IPS DF 6.9 (cell line): Measurements from ENCODE around the gene NUAK1.

Source experiments
- DNase-seq: peaks from one replicate; pipeline ENCODE4 v3.0.0-alpha.2; 2013; ENCODE audit warnings: low read depth, low spot score
- H3K27ac ChIP-seq: one replicate; pipeline ENCODE4 v1.5.1; 2013; ENCODE audit warnings: low read length, control low read depth
- H3K27me3 ChIP-seq: 2 replicates; pipeline ENCODE4 v1.6.1; 2013; ENCODE audit warnings: mild to moderate bottlenecking, low read length; ENCODE audit not compliant: control insufficient read depth, insufficient read depth
- H3K36me3 ChIP-seq: 2 replicates; pipeline ENCODE4 v1.6.1; 2013; ENCODE audit warnings: low read length; ENCODE audit not compliant: control insufficient read depth, insufficient read depth
- H3K4me1 ChIP-seq: 2 replicates; pipeline ENCODE4 v1.6.1; 2013; ENCODE audit warnings: low read length; ENCODE audit not compliant: control insufficient read depth, insufficient read depth
- H3K4me3 ChIP-seq: 2 replicates; pipeline ENCODE4 v1.5.1; 2013; ENCODE audit warnings: mild to moderate bottlenecking, low read length
- H3K9me3 ChIP-seq: 2 replicates; pipeline ENCODE4 v1.6.1; 2013; ENCODE audit warnings: low read length, inconsistent platforms; ENCODE audit not compliant: control insufficient read depth, insufficient read depth
- WGBS: extraction: QIAGEN DNeasy Blood & Tissue Kit; methylation state at CpG from one replicate; pipeline ENCODE4 v1.1.7; 2013; ENCODE audit warnings: mixed read lengths, missing lambda C conversion rate; ENCODE audit not compliant: insufficient read length, insufficient coverage; 5-methylcytosine and 5-hydroxymethylcytosine counted together

The NUAK1 gene

GRCh38 chr12:106048016-106048415 lies 90.7 kb downstream of the NUAK1 start:
- H3K27me3 ChIP-seq: no peaks in the 10 kb centered on the region
- H3K27ac ChIP-seq: no peak overlapping the region
- no peak overlapping the region for H3K4me3 ChIP-seq
- no peaks in the 10 kb centered on the region for H3K36me3 ChIP-seq
- no peaks in the 10 kb centered on the region for H3K4me1 ChIP-seq
- WGBS: no CpG with 5 or more reads among the region's 1 CpG
- no peaks in the 10 kb centered on the region for H3K9me3 ChIP-seq
- no peak for DNase-seq

GRCh38 chr12:106046947-106047346 lies 91.8 kb downstream of the NUAK1 start:
- WGBS: no CpG with 5 or more reads among the region's 2 CpGs
- H3K4me3 ChIP-seq: no peak overlapping the region
- H3K27ac ChIP-seq: no peak overlapping the region
- DNase-seq: no peak
- no peaks in the 10 kb centered on the region for H3K9me3 ChIP-seq
- H3K36me3 ChIP-seq: no peaks in the 10 kb centered on the region
- no peaks in the 10 kb centered on the region for H3K27me3 ChIP-seq
- H3K4me1 ChIP-seq: no peaks in the 10 kb centered on the region

- Histone ChIP-seq H3K9me3 (no peaks in the 10 kb centered on the region), H3K4me3 (no peak overlapping the region), H3K27ac (no peak overlapping the region), H3K4me1 (no peaks in the 10 kb centered on the region), H3K36me3 (no peaks in the 10 kb centered on the region), H3K27me3 (no peaks in the 10 kb centered on the region)
- no peak for DNase-seq
- WGBS: no CpG with 5 or more reads among the region's 4 CpGs
These were observed 92.4 kb downstream of the NUAK1 start for GRCh38 chr12:106046301-106046846.

GRCh38 chr12:106045251-106045674 lies 93.5 kb downstream of the NUAK1 start:
- Histone ChIP-seq H3K27me3 (no peaks in the 10 kb centered on the region), H3K27ac (no peak overlapping the region), H3K4me1 (peaks cover under 1% of the 10 kb centered on the region; the same call in 1 of the 2 replicates), H3K9me3 (no peaks in the 10 kb centered on the region), H3K4me3 (no peak overlapping the region), H3K36me3 (no peaks in the 10 kb centered on the region)
- no peak for DNase-seq
- no CpG with 5 or more reads among the region's 4 CpGs for WGBS

GRCh38 chr12:106044773-106045172 lies 94.0 kb downstream of the NUAK1 start:
- no CpG with 5 or more reads among the region's 2 CpGs for WGBS
- Histone ChIP-seq H3K4me1 (peaks cover 3% of the 10 kb centered on the region; the same call in 1 of the 2 replicates), H3K4me3 (no peak overlapping the region), H3K27ac (no peak overlapping the region), H3K36me3 (no peaks in the 10 kb centered on the region), H3K27me3 (no peaks in the 10 kb centered on the region), H3K9me3 (no peaks in the 10 kb centered on the region)
- no peak for DNase-seq

GRCh38 chr12:106042037-106042436 lies 96.7 kb downstream of the NUAK1 start:
- Histone ChIP-seq H3K4me1 (peaks cover 3% of the 10 kb centered on the region; the same call in 1 of the 2 replicates), H3K36me3 (no peaks in the 10 kb centered on the region), H3K27me3 (no peaks in the 10 kb centered on the region), H3K27ac (no peak overlapping the region), H3K4me3 (no peak overlapping the region), H3K9me3 (no peaks in the 10 kb centered on the region)
- no peak for DNase-seq
- WGBS: no CpG with 5 or more reads among the region's 4 CpGs

- no peak overlapping the region for H3K4me3 ChIP-seq
- WGBS: no CpG with 5 or more reads among the region's 7 CpGs
- peaks cover 3% of the 10 kb centered on the region; the same call in 1 of the 2 replicates for H3K4me1 ChIP-seq
- H3K9me3 ChIP-seq: no peaks in the 10 kb centered on the region
- H3K36me3 ChIP-seq: no peaks in the 10 kb centered on the region
- H3K27ac ChIP-seq: no peak overlapping the region
- DNase-seq: no peak
- no peaks in the 10 kb centered on the region for H3K27me3 ChIP-seq
These were observed 98.2 kb downstream of the NUAK1 start for GRCh38 chr12:106040521-106040920.

- no peak for DNase-seq
These were observed 98.9 kb downstream of the NUAK1 start for GRCh38 chr12:106039646-106040404.

GRCh38 chr12:106039242-106039641 lies 99.5 kb downstream of the NUAK1 start:
- Histone ChIP-seq H3K36me3 (no peaks in the 10 kb centered on the region), H3K4me1 (peaks cover 3% of the 10 kb centered on the region; the same call in 1 of the 2 replicates), H3K4me3 (no peak overlapping the region), H3K27ac (no peak overlapping the region), H3K9me3 (no peaks in the 10 kb centered on the region), H3K27me3 (no peaks in the 10 kb centered on the region)
- DNase-seq: no peak
- WGBS: no CpG with 5 or more reads among the region's 6 CpGs

More at GRCh38 chr12:106039646-106040404, 98.9 kb downstream of the NUAK1 start:
- no peak overlapping the region for H3K27ac ChIP-seq
- no peaks in the 10 kb centered on the region for H3K27me3 ChIP-seq
- H3K36me3 ChIP-seq: no peaks in the 10 kb centered on the region
- no CpG with 5 or more reads among the region's 2 CpGs for WGBS
- peaks cover 3% of the 10 kb centered on the region; the same call in 1 of the 2 replicates for H3K4me1 ChIP-seq
- H3K9me3 ChIP-seq: no peaks in the 10 kb centered on the region
- H3K4me3 ChIP-seq: no peak overlapping the region

- Histone ChIP-seq H3K36me3 (no peaks in the 10 kb centered on the region), H3K9me3 (no peaks in the 10 kb centered on the region), H3K27ac (no peak overlapping the region), H3K27me3 (no peaks in the 10 kb centered on the region), H3K4me1 (peaks cover 6% of the 10 kb centered on the region; the same call in 1 of the 2 replicates), H3K4me3 (no peak overlapping the region)
- 89% methylated on average over 1 of the region's 4 CpGs for WGBS
- DNase-seq: no peak
These were observed 101.0 kb downstream of the NUAK1 start for GRCh38 chr12:106037524-106038298.
